A204.1 (cell line): ENCODE results near the gene ASPSCR1.
"Not testable (repeated sequence)": the region's sequence is repeated elsewhere in the genome, so short reads cannot be mapped to it uniquely, and the experiment has no call there.

ENCODE experiments used
- FAIRE-seq: peaks from 2 replicates; lab custom pipeline; 2012; peaks lifted over from hg19 to GRCh38; lab: Jason Lieb, UNC

Gene ASPSCR1

DNA sequence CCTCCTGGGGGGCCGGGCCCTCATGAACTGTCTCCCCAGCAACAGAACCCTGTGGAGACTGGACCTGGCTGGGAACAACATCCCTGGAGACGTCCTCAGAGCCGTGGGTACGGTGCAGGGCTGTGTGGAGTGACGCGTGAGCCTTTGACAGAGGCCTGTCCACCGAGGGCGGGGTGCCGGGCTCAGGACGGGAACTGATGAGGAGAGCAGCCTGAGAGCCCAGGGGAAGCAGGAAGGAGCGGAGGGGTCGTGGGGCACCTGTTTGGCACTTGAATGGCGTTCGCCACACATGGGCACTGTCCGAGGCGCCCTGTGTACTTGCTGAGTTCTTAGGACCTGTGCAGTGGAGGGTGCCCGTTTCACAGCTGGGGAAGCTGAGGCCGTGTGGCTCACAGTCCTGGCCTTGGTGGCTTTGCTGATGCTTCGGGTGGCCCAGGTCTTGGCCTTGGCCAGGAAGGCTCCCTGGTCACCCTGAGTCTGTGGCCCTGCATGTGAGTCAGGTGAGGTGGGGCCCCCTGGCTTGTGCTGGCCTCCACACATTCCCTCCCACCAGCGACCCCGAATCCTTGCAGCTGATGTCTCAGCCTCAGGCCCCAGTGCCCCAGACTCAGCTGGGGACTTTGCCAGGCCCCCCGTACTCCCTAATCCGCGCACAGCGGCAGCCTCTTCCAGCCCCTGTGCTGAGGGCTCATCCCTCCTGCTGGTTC lies 48.1 kb downstream of the ASPSCR1 start:
- FAIRE-seq: no peak

- FAIRE-seq: no peak
These were observed 50.8 kb downstream of the ASPSCR1 start for GRCh38 chr17:82028246-82028645.

DNA sequence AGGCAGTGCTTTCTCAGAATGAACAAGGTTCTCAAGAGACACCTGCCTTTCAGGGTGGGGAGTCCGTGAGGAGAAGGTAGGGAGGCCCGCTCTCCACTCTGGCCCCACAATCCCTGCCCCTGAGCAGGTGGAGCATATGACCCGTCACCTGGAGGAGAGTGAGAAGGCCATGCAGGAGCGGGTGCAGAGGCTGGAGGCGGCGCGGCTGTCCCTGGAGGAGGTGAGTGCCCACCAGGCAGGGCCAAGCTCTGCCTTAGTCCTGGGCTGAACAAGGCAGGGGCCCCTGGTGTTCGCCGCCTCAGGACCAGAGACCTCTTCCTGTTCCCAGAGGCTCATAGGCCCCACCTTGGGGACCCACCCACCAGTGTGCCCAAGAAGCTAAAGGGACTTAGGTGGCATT lies 51.5 kb downstream of the ASPSCR1 start:
- FAIRE-seq: no peak

DNA sequence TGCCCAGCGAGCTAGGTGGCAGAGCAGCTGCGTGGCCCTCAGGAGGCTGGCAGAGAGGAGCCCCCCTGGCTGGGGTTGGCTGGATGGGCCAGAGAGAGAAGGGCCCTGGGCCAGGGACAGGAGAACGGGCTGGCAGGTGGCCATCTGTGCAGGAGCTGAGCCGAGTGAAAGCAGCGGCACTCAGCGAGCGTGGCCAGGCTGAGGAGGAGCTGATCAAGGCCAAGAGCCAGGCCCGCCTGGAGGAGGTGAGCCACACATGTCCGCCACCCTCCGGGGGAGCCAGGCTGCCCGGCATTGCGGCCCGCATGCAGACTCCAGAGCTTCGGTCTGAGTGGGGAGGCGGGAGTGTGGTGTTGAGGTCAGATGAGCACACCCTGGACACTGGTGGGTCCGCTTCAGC lies 52.0 kb downstream of the ASPSCR1 start:
- no peak for FAIRE-seq

DNA sequence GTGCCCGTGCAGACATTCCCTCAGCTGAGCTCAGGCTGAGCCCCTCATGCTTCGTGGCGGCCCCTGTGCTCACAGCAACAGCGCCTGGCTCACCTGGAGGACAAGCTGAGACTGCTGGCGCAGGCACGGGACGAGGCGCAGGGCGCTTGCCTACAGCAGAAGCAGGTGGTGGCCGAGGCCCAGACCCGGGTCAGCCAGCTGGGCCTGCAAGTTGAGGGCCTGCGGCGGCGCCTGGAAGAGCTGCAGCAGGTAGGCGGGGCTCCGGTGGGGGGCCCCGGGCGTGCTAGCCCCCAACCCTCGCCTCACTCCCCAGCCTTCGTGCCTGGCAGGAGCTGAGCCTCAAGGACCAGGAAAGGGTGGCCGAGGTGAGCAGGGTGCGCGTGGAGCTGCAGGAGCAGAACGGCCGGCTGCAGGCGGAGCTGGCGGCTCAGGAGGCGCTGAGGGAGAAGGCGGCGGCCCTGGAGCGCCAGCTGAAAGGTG lies 52.6 kb downstream of the ASPSCR1 start:
- no peak for FAIRE-seq

DNA sequence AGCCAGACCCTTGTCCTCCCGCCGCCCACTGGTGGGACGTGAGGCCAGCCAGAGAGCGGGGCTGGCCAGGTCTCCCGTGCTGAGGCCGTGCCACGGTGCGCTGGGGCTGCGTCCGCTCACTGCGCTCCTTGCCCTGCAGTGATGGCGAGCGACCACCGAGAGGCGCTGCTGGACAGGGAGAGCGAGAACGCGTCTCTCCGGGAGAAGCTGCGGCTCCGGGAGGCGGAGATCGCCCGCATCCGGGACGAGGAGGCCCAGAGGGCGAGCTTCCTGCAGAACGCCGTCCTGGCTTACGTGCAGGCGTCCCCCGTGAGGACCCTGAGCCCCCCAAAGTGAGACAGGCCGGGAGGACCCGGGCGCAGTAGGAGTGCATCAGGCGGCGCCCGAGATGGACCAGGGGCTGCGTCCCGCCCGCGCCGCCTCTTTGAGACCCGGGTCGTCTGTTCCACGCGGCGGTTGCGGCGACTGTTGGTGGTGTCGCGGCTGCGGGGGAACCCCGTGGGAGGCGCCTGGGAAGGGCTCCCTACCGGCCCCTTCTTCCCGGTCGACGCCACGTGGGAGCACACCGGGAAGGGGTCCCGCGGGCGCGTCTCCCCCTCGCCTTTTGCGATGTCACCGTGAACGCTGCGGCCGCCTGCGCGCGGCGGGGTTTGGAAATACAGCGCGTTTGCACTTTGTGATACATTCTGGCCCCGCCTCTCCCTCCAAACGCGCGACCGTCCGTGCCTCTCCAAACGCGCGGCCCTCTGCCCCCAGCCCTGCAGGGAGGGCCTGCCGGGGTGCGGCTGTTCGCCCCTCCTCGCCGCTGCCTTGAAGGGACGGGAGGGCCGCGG lies 53.3 kb downstream of the ASPSCR1 start:
- no peak for FAIRE-seq

DNA sequence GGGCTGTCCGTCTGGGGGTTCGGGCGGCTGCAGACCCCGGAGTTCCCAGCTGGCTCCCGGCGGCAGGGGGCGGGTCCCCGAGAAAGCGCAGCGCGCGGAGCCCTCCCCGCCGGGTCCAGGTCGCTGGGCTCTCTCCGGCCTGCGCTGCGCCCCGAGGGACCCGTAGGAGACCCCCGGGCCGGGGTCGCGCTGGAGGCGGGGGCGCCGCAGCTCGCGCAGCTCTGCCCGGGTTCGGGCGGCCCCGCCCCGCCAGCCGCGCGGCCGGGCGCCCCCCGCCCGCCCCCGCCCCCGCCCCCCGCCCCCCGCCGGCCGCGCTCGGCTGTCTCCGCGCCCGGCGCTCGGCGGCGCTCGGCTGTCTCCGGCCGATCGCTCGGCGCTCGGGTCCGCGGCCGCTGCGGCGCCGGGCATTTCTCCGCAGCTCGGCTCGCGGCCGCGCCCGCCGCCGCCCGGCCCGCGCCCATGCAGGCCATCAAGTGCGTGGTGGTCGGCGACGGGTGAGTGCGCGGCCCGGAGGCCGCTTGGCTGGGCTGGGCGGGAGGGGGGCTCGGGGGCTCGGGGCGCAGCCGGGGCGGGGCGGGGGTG lies 54.0 kb downstream of the ASPSCR1 start, which contains the start of gene RAC3:
RAC3 (plus strand) TSS at position 376 of the 582 bp plus-strand sequence; CDS start at position 460, 84 bp downstream.
- FAIRE-seq: no peak

DNA sequence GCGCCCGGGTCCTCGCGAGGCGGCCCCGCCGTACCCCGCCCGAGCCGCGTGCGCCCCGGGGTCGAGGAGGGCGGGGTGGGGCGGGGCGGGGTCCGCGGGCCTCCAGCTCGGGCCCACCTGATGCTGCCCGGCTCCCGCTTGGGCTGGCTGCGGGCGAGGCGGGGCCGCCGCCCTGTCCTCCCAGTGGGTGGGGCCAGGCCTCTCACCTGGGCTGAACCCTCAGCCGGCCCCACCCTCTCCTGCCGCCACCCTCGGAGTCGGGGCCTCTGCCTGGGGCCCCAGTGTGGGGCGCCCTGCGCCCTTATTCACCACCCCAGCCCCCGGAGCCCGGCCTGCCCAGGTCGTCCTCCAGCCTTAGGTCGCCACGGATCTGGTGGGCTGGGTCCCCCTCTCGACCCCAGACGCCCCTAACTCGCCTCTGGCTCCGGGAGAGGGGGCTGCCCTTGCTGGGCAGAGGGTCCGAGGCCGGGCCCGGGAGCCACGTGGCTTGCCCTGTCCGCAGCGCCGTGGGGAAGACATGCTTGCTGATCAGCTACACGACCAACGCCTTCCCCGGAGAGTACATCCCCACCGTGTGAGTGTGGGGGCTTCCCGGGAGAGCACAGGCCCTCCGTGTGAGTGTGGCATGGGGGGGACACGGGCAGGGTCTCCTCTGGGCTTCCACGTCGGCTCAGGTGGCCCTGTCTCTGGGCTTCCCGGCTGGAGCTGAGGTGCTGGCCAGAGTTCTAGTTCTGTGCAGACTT lies 54.6 kb downstream of the ASPSCR1 start:
- no peak for FAIRE-seq

GRCh38 chr17:82033359-82034085 lies 56.1 kb downstream of the ASPSCR1 start:
- FAIRE-seq: no peak

- no peak for FAIRE-seq
These were observed 57.1 kb downstream of the ASPSCR1 start for GRCh38 chr17:82034371-82035011.

GRCh38 chr17:82035488-82035887 lies 58.1 kb downstream of the ASPSCR1 start:
- FAIRE-seq: no peak

DNA sequence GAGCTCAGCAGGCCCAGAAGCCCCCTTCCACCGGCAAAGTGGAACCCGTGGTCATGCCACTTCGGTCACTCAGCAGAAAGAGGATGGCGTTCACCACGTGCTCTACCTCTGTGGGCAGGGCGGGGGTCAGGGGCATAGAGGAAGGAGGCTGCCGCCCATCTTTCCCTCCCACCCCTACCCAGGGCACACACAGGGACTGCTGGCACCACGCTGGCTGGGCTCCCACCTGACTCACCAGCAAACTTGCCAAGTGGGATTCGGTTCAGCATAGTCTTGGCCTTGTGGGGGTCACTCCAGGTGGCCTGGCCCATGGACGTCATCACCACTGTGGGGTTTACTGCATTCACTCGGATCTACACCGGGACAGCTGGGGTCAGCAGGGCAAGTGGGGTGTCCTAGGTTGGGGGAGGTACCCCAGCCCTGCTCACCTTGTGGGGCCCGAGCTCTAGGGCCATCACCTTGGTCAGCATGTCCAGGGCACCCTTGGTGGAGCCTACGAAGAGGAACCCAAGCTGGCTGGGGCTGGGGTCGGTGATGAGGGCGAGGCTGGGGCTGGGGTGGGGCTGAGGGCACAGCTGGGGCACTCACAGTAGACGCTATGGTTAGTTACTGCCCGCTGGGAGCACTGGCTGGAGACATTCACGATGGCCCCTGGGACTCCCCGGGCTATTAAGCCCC lies 58.7 kb downstream of the ASPSCR1 start:
- FAIRE-seq: no peak

GRCh38 chr17:82036634-82037091 lies 59.2 kb downstream of the ASPSCR1 start:
- FAIRE-seq: no peak

GRCh38 chr17:82037092-82037888 lies 59.9 kb downstream of the ASPSCR1 start, which contains the start of gene DCXR:
Gene DCXR (minus strand): TSS chr17:82037697. CDS start chr17:82037682, 15 bp downstream.
- peak; percentile 92 for FAIRE-seq

- no peak for FAIRE-seq
These were observed 60.4 kb downstream of the ASPSCR1 start for GRCh38 chr17:82037889-82038195.

GRCh38 chr17:82038796-82039409 lies 61.5 kb downstream of the ASPSCR1 start:
- not testable (repeated sequence) for FAIRE-seq

- FAIRE-seq: no peak
These were observed 62.4 kb downstream of the ASPSCR1 start for GRCh38 chr17:82039695-82040299.

DNA sequence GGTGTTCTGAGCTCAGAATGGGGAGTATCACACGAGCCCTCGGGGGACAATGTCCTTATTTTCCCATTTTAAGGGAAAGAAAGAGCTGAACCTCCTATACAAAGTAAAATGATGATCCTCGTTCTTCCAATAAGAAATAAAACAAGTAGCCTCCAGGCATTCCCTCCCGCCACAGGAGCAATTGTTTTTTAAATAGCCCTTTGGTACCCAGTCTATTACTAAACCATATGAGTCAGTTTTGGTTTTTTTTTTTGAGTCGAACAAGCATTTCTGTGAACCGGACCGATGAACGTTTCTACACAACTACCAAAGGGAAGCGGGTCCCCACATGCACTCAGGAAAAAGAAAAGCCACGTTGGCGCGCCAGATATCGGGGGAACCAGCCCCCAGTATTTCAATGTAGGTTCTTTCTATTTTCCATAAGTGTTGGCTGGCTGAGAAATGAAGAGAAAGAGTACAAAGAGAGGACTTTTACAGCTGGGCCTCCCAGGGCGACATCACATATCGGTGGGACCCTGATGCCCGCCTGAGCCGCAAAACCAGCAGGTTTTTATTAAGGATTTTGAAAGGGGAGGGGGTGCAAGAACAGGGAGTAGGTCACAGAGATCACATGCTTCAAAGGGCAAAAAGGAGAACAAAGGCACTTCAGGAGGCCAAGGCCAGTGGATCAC lies 63.9 kb downstream of the ASPSCR1 start:
- FAIRE-seq: no peak
